Testis (tissue), 2 donors: ENCODE data around the gene OAF.

ENCODE experiments used
- POLR2A ChIP-seq: fragments of 450-650 bp; IDR thresholded peaks from one replicate; pipeline ENCODE4 v1.6.1; 2017; ENCODE audit warnings: antibody characterized with exemption, mild to moderate bottlenecking, moderate library complexity
- TF ChIP-seq, protein P1 (sequence below), 3 experiments: fragments of 450-650 bp in 2 of 3; fragments of 200-600 bp in 1 of 3; sonication (generic) in 1 of 3; IDR thresholded peaks; one replicate each; pipeline ENCODE4 v1.5.1; 2016 to 2019; ENCODE audit warnings: antibody characterized with exemption in 3 of 3, mild to moderate bottlenecking in 2 of 3, moderate library complexity in 1 of 3

GRCh38 chr11:120255519-120255866 is 44.7 kb downstream of the OAF start:
- TF ChIP-seq, protein P1, sequence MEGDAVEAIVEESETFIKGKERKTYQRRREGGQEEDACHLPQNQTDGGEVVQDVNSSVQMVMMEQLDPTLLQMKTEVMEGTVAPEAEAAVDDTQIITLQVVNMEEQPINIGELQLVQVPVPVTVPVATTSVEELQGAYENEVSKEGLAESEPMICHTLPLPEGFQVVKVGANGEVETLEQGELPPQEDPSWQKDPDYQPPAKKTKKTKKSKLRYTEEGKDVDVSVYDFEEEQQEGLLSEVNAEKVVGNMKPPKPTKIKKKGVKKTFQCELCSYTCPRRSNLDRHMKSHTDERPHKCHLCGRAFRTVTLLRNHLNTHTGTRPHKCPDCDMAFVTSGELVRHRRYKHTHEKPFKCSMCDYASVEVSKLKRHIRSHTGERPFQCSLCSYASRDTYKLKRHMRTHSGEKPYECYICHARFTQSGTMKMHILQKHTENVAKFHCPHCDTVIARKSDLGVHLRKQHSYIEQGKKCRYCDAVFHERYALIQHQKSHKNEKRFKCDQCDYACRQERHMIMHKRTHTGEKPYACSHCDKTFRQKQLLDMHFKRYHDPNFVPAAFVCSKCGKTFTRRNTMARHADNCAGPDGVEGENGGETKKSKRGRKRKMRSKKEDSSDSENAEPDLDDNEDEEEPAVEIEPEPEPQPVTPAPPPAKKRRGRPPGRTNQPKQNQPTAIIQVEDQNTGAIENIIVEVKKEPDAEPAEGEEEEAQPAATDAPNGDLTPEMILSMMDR (IDR thresholded peaks at IDR 0.05): no peak
- no peak for TF ChIP-seq POLR2A
